Heart left ventricle (tissue), 16 donors: ENCODE results near the gene FARP1. TPM values are rescaled to one million over a fixed set of nuclear protein-coding genes. Genes with fewer than 3 reads are reported as not detected.

Experiments
- ATAC-seq, 4 donors: fragments of 200-7000 bp; cut with Tn5 transposase; one replicate each; pipeline ENCODE4 v1.9.1; 2020 to 2022; ENCODE audit warnings: moderate library complexity in 4 of 4, mild to moderate bottlenecking in 3 of 4, moderate number of reproducible peaks in 1 of 4
- DNase-seq, 5 donors: peaks; one replicate each; pipeline ENCODE4 v3.0.0-alpha.2; 2020
- H3K27ac ChIP-seq, 12 donors: fragments of 200-600 bp; sonication (generic) in 4 of 12; one replicate each; pipeline versions ENCODE4 v1.5.0 to v1.8.0; 2016 to 2022; ENCODE audit warnings: mild to moderate bottlenecking in 2 of 12
- H3K27me3 ChIP-seq, 9 donors: fragments of 200-600 bp; sonication (generic) in 2 of 9; one replicate each; pipeline versions ENCODE4 v1.5.1 to v1.8.0; 2016 to 2022; ENCODE audit warnings: mild to moderate bottlenecking in 3 of 9
- H3K36me3 ChIP-seq, 9 donors: fragments of 200-600 bp; sonication (generic) in 2 of 9; one replicate each; pipeline versions ENCODE4 v1.5.0 to v1.8.0; 2018 to 2022; ENCODE audit warnings: mild to moderate bottlenecking in 2 of 9
- H3K4me1 ChIP-seq, 12 donors: fragments of 200-600 bp; sonication (generic) in 4 of 12; one replicate each; pipeline versions ENCODE4 v1.5.0 to v1.8.0; 2016 to 2022; ENCODE audit warnings: mild to moderate bottlenecking in 3 of 12
- H3K4me3 ChIP-seq, 12 donors: fragments of 200-600 bp; sonication (generic) in 4 of 12; one replicate each; pipeline versions ENCODE4 v1.5.0 to v1.8.0; 2017 to 2022; ENCODE audit warnings: mild to moderate bottlenecking in 9 of 12, moderate library complexity in 4 of 12
- H3K9me3 ChIP-seq, 12 donors: fragments of 200-600 bp; sonication (generic) in 4 of 12; one replicate each; pipeline versions ENCODE4 v1.5.0 to v1.8.0; 2016 to 2022; ENCODE audit warnings: mild to moderate bottlenecking in 1 of 12
- POLR2A ChIP-seq, 2 donors: fragments of 450-650 bp; IDR thresholded peaks; one replicate each; pipeline ENCODE4 v1.6.1; 2017; ENCODE audit warnings: antibody characterized with exemption in 2 of 2, mild to moderate bottlenecking in 2 of 2, moderate library complexity in 2 of 2
- WGBS, 4 donors: extraction: QIAGEN DNeasy Blood & Tissue Kit in 2 of 4; methylation state at CpG; one replicate each; pipeline versions ENCODE4 v1.1.5 to v1.1.7; 2013 to 2018; 5-methylcytosine and 5-hydroxymethylcytosine counted together
- intact Hi-C, 10 donors: fragments of 100-400 bp; cut with DNase I; formaldehyde crosslinking; loops; one replicate each; pipeline versions ENCODE4 v1.11.1 to v1.14.2; 2022
- polyA plus RNA-seq, 2 donors: library from polyadenylated mRNA; stranded (reverse); fragments of 200-250 nt; gene quantifications; one replicate each; pipeline ENCODE4 v1.2.3, GENCODE V29; 2013
- total RNA-seq, 9 donors: library from RNA; depleted of rRNA in 2 of 9; stranded (reverse); fragments of >200 nt in 2 of 9; fragmentation: NEBNext Ultra II Directional in 3 of 9; extraction: Animal tissue kit (Norgen Biotek cat#: 25700) in 3 of 9; gene quantifications; one replicate each; pipeline versions ENCODE4 v1.1.0 to v1.2.4, GENCODE V29; 2016 to 2023
- TF ChIP-seq, protein P1 (sequence below), 12 donors: fragments of 200-600 bp; sonication (generic) in 4 of 12; IDR thresholded peaks; one replicate each; pipeline versions ENCODE4 v1.5.0 to v1.8.0; 2018 to 2022; ENCODE audit warnings: antibody characterized with exemption in 12 of 12, mild to moderate bottlenecking in 5 of 12
- donor health status: ischemic (EF 13 %, LVEDD 7.1; RV severe dilation, severe dysfunction).
- donor health status: healthy with polysubstance abuse.
- donor health status: DM: no; HTN: yes; CAD: no.
- donor health status: DM: no; HTN: no; CAD: no.
- donor health status: ischemic (EF 25% LVEDD 6.9; RV normal size, moderate dysfunction).
- donor health status: ischemic (EF 25% LVEDD 5.7; RV mildly dilated, moderate dysfunction).
- donor health status: healthy.
- donor health status: DM: yes; HTN: yes; CAD: no.
- donor health status: ischemic (EF 35%, LVEDD 5.7; RV mildly dilated, moderate dysfunction).
- donor health status: nonischemic (EF 11% LVEDD 7.7; RV severe dilation, severe dysfunction).
- donor health status: DM: yes; HTN: yes; CAD: no.
- donor health status: PGD.
- donor health status: ischemic (EF 29% LVEDD 5.4; RV normal size, mild dysfunction).
- donor health status: nonischemic (EF 23%, LVEDD 6.1; RV moderate dilation, normal function).

The FARP1 gene
- total and polyA plus RNA-seq, 11 donors, result 7.7 to 51.8 (median 22.3) TPM

DNA sequence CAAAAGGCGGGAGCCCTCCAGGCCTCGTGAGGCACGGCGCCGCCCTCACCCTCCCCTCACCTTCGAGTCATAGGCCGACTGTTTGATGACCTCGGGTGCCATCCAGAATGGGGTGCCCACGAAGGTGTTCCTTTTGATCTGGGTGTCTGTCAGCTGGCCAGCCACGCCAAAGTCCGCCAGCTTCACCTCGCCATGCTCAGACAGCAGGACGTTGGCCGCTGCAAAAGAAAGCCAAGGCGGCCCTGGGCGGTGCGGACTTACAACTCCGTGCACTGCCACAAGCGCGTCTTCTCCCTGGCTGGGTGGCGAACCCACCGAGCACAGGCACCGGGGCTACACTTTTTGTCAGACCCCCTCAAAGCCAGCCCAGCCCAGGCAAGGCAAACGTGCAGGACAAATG lies 331.9 kb downstream of the FARP1 start:
- ATAC-seq, result no peak
- H3K4me3 ChIP-seq, result no peak overlapping the region
- H3K4me1 ChIP-seq, result peaks cover 3 to 76% (median 47%) of the 10 kb centered on the region in 12 donors
- TF ChIP-seq, protein P1, sequence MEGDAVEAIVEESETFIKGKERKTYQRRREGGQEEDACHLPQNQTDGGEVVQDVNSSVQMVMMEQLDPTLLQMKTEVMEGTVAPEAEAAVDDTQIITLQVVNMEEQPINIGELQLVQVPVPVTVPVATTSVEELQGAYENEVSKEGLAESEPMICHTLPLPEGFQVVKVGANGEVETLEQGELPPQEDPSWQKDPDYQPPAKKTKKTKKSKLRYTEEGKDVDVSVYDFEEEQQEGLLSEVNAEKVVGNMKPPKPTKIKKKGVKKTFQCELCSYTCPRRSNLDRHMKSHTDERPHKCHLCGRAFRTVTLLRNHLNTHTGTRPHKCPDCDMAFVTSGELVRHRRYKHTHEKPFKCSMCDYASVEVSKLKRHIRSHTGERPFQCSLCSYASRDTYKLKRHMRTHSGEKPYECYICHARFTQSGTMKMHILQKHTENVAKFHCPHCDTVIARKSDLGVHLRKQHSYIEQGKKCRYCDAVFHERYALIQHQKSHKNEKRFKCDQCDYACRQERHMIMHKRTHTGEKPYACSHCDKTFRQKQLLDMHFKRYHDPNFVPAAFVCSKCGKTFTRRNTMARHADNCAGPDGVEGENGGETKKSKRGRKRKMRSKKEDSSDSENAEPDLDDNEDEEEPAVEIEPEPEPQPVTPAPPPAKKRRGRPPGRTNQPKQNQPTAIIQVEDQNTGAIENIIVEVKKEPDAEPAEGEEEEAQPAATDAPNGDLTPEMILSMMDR (IDR thresholded peaks at IDR 0.05), result no peak
- no peak for TF ChIP-seq POLR2A (IDR thresholded peaks at IDR 0.05)
- DNase-seq, result no peak
- intact Hi-C loops, result loop anchor here in 3 of 10 donors (5.0 to 10.0 kb wide), 2 partner anchors 103 to 180 kb away; partner anchors contain the start of gene STK24 (in 2 of the 3)
- H3K27ac ChIP-seq, result no peak overlapping the region
- H3K9me3 ChIP-seq, result no peaks in the 10 kb centered on the region
- H3K36me3 ChIP-seq, result peaks cover 0 to 46% (median 34%) of the 10 kb centered on the region in 9 donors
- no peaks in the 10 kb centered on the region for H3K27me3 ChIP-seq
- 91 to 97% (median 92%) methylated on average over 16 to 24 of the region's 24 CpGs for WGBS, 4 donors

DNA sequence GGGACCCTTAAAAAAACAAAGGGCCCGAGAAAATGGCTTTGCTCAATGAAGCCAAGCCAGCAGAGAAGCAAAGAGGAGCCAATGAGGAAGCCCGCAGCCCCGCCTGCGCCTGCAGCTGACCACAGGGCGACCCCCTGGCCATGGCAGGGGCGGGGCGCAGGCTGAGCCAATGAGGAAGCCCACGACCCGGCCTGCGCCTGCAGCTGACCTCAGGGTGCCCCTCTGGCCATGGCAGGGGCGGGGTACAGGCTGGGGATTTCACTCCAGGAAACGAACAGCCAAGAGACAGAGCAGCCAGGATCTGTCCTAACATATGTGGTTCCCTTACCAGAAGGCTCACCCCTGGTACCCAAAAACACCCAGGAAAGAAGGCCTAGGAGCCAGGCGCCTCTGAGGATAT lies 332.6 kb downstream of the FARP1 start:
- Histone ChIP-seq H3K4me1 (peaks cover 3 to 81% (median 51%) of the 10 kb centered on the region in 12 donors), H3K36me3 (peaks cover 0 to 39% (median 33%) of the 10 kb centered on the region in 9 donors), H3K4me3 (no peak overlapping the region), H3K27me3 (no peaks in the 10 kb centered on the region), H3K9me3 (no peaks in the 10 kb centered on the region), H3K27ac (peak overlapping the region in 6 of 12 donors; percentile 4 to 56 (median 28))
- DNase-seq (no peak), ATAC-seq (peak in 1 of 4 donors; percentile 11)
- 77 to 85% (median 82%) methylated on average over 12 to 13 of the region's 13 CpGs for WGBS, 4 donors
- TF ChIP-seq, protein P1 (IDR thresholded peaks at IDR 0.05), result no peak
- no peak for TF ChIP-seq POLR2A (IDR thresholded peaks at IDR 0.05)
- intact Hi-C loops, result loop anchor here in 2 of 10 donors (5.0 to 10.0 kb wide), 2 partner anchors 102 to 179 kb away; partner anchors contain the start of gene STK24 (in 1 of the 2)

DNA sequence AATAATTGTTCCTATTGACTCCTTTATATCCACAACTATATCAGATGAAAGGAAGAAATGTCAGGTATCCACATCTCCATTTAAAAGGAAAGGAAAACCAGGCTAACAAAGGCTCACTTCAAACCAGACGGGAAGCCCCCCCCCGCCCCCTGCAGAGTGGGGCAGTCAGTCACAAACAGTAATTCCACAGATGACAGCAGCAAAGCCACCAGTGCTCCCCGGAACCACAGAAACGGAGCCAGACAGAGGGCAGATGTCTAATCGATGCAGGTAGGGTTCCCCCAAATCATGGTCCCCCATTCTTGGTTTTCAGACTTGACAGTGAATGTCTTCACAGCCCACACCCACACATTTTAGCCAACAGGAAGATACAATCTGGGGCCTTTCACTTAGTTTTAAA lies 333.2 kb downstream of the FARP1 start:
- peaks cover 3 to 84% (median 57%) of the 10 kb centered on the region in 12 donors for H3K4me1 ChIP-seq
- ATAC-seq (no peak), DNase-seq (no peak)
- no peaks in the 10 kb centered on the region for H3K9me3 ChIP-seq
- TF ChIP-seq, protein P1 (IDR thresholded peaks at IDR 0.05), result no peak
- no peak for TF ChIP-seq POLR2A (IDR thresholded peaks at IDR 0.05)
- intact Hi-C loops, result loop anchor here in 2 of 10 donors (5.0 to 10.0 kb wide), 2 partner anchors 101 to 179 kb away; partner anchors contain the start of gene STK24 (in 1 of the 2)
- no peak overlapping the region for H3K4me3 ChIP-seq
- 38 to 56% (median 46%) methylated on average over 4 to 5 of the region's 5 CpGs for WGBS, 4 donors
- H3K27ac ChIP-seq, result peak overlapping the region in 7 of 12 donors; percentile 8 to 56 (median 42)
- H3K36me3 ChIP-seq, result peaks cover 0 to 34% (median 27%) of the 10 kb centered on the region in 9 donors
- no peaks in the 10 kb centered on the region for H3K27me3 ChIP-seq

DNA sequence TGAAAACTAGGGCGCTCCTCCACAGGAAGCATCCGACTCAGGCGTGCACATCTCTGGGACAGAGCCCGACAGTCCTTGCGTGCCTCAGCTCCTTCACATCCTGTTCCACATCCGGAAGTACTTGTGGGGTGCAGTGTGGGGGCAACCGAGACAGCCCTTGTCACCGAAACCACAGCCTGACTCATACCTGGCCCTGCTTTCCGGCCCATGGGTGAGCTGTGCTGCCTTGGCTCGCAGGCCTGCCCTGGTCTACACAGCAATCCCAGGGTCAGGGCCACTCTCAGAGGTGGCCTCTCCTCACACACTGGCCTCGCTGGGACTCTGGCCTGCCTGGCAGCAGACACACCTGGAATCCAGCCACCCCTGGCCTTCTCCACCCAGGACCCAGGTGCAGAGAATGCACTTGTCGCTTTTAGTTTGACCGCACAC lies 333.7 kb downstream of the FARP1 start:
- H3K4me1 ChIP-seq, result peaks cover 2 to 84% (median 61%) of the 10 kb centered on the region in 12 donors
- intact Hi-C loops, result loop anchor here in 2 of 10 donors (5.0 to 10.0 kb wide), 2 partner anchors 101 to 178 kb away; partner anchors contain the start of gene STK24 (in 1 of the 2)
- 43 to 45% (median 44%) methylated on average over 7 to 13 of the region's 13 CpGs for WGBS, 4 donors
- H3K36me3 ChIP-seq, result peaks cover 0 to 31% (median 22%) of the 10 kb centered on the region in 9 donors
- peak overlapping the region in 7 of 12 donors; percentile 8 to 56 (median 42) for H3K27ac ChIP-seq
- H3K27me3 ChIP-seq, result no peaks in the 10 kb centered on the region
- DNase-seq (peak in 3 of 5 donors; percentile 43 to 79 (median 77)), ATAC-seq (peak; percentile 6 to 57 (median 45))
- TF ChIP-seq, protein P1 (IDR thresholded peaks at IDR 0.05), result no peak
- no peaks in the 10 kb centered on the region for H3K9me3 ChIP-seq
- no peak overlapping the region for H3K4me3 ChIP-seq
